Gastrocnemius medialis (tissue), 4 donors: Measurements from ENCODE around the gene ALOX12B.

Experiments
- CTCF ChIP-seq, 5 experiments: fragments of 450-650 bp in 3 of 5; fragments of 200-600 bp in 2 of 5; sonication (generic) in 2 of 5; IDR thresholded peaks in 4 of 5; conservative IDR thresholded peaks in 1 of 5; 1 replicate in 4 of 5; 2 replicates in 1 of 5; pipeline ENCODE4 v1.5.1; 2016 to 2019; ENCODE audit warnings: antibody characterized with exemption in 5 of 5, mild to moderate bottlenecking in 3 of 5, moderate library complexity in 3 of 5
- POLR2A ChIP-seq, 2 donors: fragments of 450-650 bp; IDR thresholded peaks; one replicate each; pipeline ENCODE4 v1.6.1; 2017; ENCODE audit warnings: antibody characterized with exemption in 2 of 2, mild to moderate bottlenecking in 2 of 2, moderate library complexity in 2 of 2

DNA sequence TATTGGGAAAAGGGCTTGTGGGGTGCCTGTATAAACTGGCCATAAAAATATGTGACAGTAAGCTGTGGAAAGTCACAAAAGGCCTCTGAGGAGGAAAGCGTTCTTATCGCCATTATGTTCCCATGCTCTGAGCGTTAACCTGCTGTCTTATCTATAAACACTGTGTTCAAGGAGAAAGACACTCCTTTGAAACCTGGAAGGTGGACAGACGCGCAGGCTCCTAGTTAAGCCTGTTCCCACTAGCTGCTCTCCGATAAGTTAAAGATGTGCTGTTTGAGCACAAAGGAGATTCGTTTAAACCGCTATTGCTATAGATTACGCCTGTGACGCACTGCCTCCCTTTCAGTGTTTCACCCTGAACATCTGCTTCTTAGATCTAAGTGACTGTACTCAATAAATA is 5.2 kb downstream of the ALOX12B start:
- no peak for TF ChIP-seq POLR2A (IDR thresholded peaks at IDR 0.05)
- no peak for TF ChIP-seq CTCF (IDR thresholded peaks at IDR 0.05 in 4 of 5, conservative IDR thresholded peaks at IDR 0.05 in 1 of 5)
